GM23338 (cell line): ENCODE results near the gene MTA3. TPM values are rescaled to one million over a fixed set of nuclear protein-coding genes. Genes with fewer than 3 reads are reported as not detected.

Experiments used
- ATAC-seq: fragments of 200-7000 bp; cut with Tn5 transposase; 3 replicates; pipeline ENCODE4 v1.9.1; 2020
- DNase-seq: peaks from one replicate; pipeline ENCODE4 v3.0.0-alpha.2; 2015; ENCODE audit warnings: low spot score
- H2AFZ ChIP-seq: fragments of 200-600 bp; sonication (generic); 2 replicates; pipeline ENCODE4 v1.8.0; 2016; ENCODE audit warnings: antibody characterized with exemption, mild to moderate bottlenecking, moderate library complexity
- H3F3A ChIP-seq: fragments of 200-600 bp; sonication (generic); replicated peaks from 2 replicates; pipeline ENCODE4 v1.8.0; 2017; ENCODE audit warnings: antibody characterized with exemption, mixed run types, low read depth
- H3K27ac ChIP-seq: fragments of 200-600 bp; sonication (generic); 2 replicates; pipeline ENCODE4 v1.6.1; 2016; ENCODE audit warnings: low read depth
- H3K27me3 ChIP-seq: fragments of 200-600 bp; sonication (generic); 2 replicates; pipeline ENCODE4 v1.8.0; 2016; ENCODE audit warnings: mild to moderate bottlenecking, mixed run types, moderate library complexity; ENCODE audit not compliant: insufficient read depth
- H3K36me3 ChIP-seq: fragments of 200-600 bp; sonication (generic); 2 replicates; pipeline ENCODE4 v1.8.0; 2016; ENCODE audit warnings: mild to moderate bottlenecking; ENCODE audit not compliant: insufficient read depth
- H3K4me1 ChIP-seq: fragments of 200-600 bp; sonication (generic); 2 replicates; pipeline ENCODE4 v1.8.0; 2016; ENCODE audit warnings: mild to moderate bottlenecking, moderate library complexity; ENCODE audit not compliant: insufficient read depth
- H3K4me2 ChIP-seq: fragments of 200-600 bp; sonication (generic); 2 replicates; pipeline ENCODE4 v1.7.1; 2017; ENCODE audit warnings: mixed run types
- H3K4me3 ChIP-seq: fragments of 200-600 bp; sonication (generic); 2 replicates; pipeline ENCODE4 v1.6.1; 2016; ENCODE audit warnings: mixed run types
- H3K79me2 ChIP-seq: fragments of 200-600 bp; sonication (generic); replicated peaks from 2 replicates; pipeline ENCODE4 v1.8.0; 2017; ENCODE audit warnings: mild to moderate bottlenecking; ENCODE audit not compliant: insufficient read depth
- H3K9me2 ChIP-seq: fragments of 200-600 bp; sonication (generic); 2 replicates; pipeline ENCODE4 v1.8.0; 2017; ENCODE audit not compliant: insufficient read depth
- H4K20me1 ChIP-seq: fragments of 200-600 bp; sonication (generic); replicated peaks from 2 replicates; pipeline ENCODE4 v1.8.0; 2017; ENCODE audit warnings: mild to moderate bottlenecking; ENCODE audit not compliant: insufficient read depth
- H3K27ac Mint-ChIP-seq: 2 replicates; pipeline ENCODE4 v1.8.0; 2020; ENCODE audit warnings: inconsistent platforms, mild to moderate bottlenecking, moderate library complexity, mixed read lengths
- H3K27me3 Mint-ChIP-seq: 3 replicates; pipeline ENCODE4 v1.8.0; 2022; ENCODE audit warnings: low read depth, mild to moderate bottlenecking, moderate library complexity, mixed read lengths, inconsistent platforms; ENCODE audit not compliant: insufficient read depth, poor library complexity
- H3K36me3 Mint-ChIP-seq: 3 replicates; pipeline ENCODE4 v1.8.0; 2021; ENCODE audit warnings: low read depth, mild to moderate bottlenecking, inconsistent platforms, moderate library complexity, mixed read lengths
- H3K4me1 Mint-ChIP-seq: 3 replicates; pipeline ENCODE4 v1.8.0; 2020; ENCODE audit warnings: mild to moderate bottlenecking, inconsistent platforms, mixed read lengths
- H3K4me3 Mint-ChIP-seq: 3 replicates; pipeline ENCODE4 v1.8.0; 2021; ENCODE audit warnings: moderate library complexity, mild to moderate bottlenecking, inconsistent platforms, mixed read lengths
- H3K9me3 Mint-ChIP-seq: 3 replicates; pipeline ENCODE4 v1.8.0; 2020; ENCODE audit warnings: moderate library complexity, mild to moderate bottlenecking, inconsistent platforms, mixed read lengths
- CREB1 ChIP-seq: fragments of 250-450 bp; sonication (Bioruptor Pico); IDR thresholded peaks from 2 replicates; pipeline ENCODE4 v1.5.0; 2020; ENCODE audit warnings: low read depth, mild to moderate bottlenecking, moderate library complexity
- CTCF ChIP-seq, 2 experiments: fragments of 200-600 bp in 1 of 2; sonication (generic) in 1 of 2; conservative IDR thresholded peaks; 2 replicates each; pipeline versions ENCODE4 v1.5.1 to v1.6.1; 2016 to 2017; ENCODE audit warnings: antibody characterized with exemption in 2 of 2, low read depth in 2 of 2, mild to moderate bottlenecking in 2 of 2, moderate library complexity in 1 of 2
- ETS1 ChIP-seq: IDR thresholded peaks from 2 replicates; pipeline ENCODE4 v1.6.1; 2016; ENCODE audit warnings: antibody characterized with exemption
- EZH2 ChIP-seq: fragments of 200-600 bp; sonication (generic); IDR thresholded peaks from one replicate; pipeline ENCODE4 v1.8.0; 2017; ENCODE audit warnings: antibody characterized with exemption, mild to moderate bottlenecking, low read depth; ENCODE audit not compliant: unreplicated experiment
- NANOG ChIP-seq: IDR thresholded peaks from 2 replicates; pipeline ENCODE4 v1.6.1; 2016; ENCODE audit warnings: antibody characterized with exemption, borderline replicate concordance
- POLR2AphosphoS5 ChIP-seq: IDR thresholded peaks from 2 replicates; pipeline ENCODE4 v1.6.1; 2016; ENCODE audit warnings: antibody characterized with exemption, low read depth
- STAT1 ChIP-seq: IDR thresholded peaks from one replicate; pipeline ENCODE4 v1.6.1; 2016; ENCODE audit warnings: antibody characterized with exemption; ENCODE audit not compliant: unreplicated experiment
- ZNF114 ChIP-seq: fragments of 250-450 bp; sonication (Bioruptor Pico); IDR thresholded peaks from 2 replicates; pipeline ENCODE4 v1.5.0; 2020; ENCODE audit warnings: mild to moderate bottlenecking, moderate library complexity
- ZNF331 ChIP-seq: fragments of 250-450 bp; sonication (Bioruptor Pico); IDR thresholded peaks from 2 replicates; pipeline ENCODE4 v1.5.0; 2020; ENCODE audit warnings: low read depth, mild to moderate bottlenecking, moderate library complexity
- ZNF462 ChIP-seq: fragments of 250-450 bp; sonication (Bioruptor Pico); IDR thresholded peaks from 2 replicates; pipeline ENCODE4 v1.5.0; 2020; ENCODE audit warnings: mild to moderate bottlenecking, moderate library complexity
- polyA plus RNA-seq: library from polyadenylated mRNA; unstranded; fragments of >200 nt; fragmentation: Nextera tagmentation; extraction: Ambion mirVana; gene quantifications from 2 replicates; pipeline ENCODE4 v1.2.1, GENCODE V29; 2016
- total RNA-seq: library from RNA; depleted of rRNA; stranded (reverse); fragments of >200 nt; shearing (Covaris generic); gene quantifications from 2 replicates; pipeline ENCODE4 v1.2.3, GENCODE V29; 2014

Gene MTA3
- total and polyA plus RNA-seq, 2 experiments from 2014 or later = 162 to 208 TPM

- Histone ChIP-seq H4K20me1 (no peaks in the 10 kb centered on the region), H3K27ac (no peak overlapping the region; the same call in 1 of the 2 replicates), H3K27me3 (no peaks in the 10 kb centered on the region), H3K36me3 (no peaks in the 10 kb centered on the region), H3F3A (no peaks in the 10 kb centered on the region), H2AFZ (no peak overlapping the region), H3K4me2 (no peak overlapping the region), H3K9me2 (peaks cover 7% of the 10 kb centered on the region), H3K79me2 (no peaks in the 10 kb centered on the region), H3K4me3 (no peak overlapping the region), H3K4me1 (no peaks in the 10 kb centered on the region)
- no peak overlapping the region for H3K4me3 Mint-ChIP-seq
- H3K36me3 Mint-ChIP-seq = peaks cover 60% of the 10 kb centered on the region
- TF ChIP-seq ZNF114 (no peak), ZNF331 (CRISPR knock-in tag) (no peak), ETS1 (no peak)
- DNase-seq (no peak), ATAC-seq (peak; percentile 59)
- H3K27ac Mint-ChIP-seq = no peak overlapping the region
- H3K9me3 Mint-ChIP-seq = peaks cover 15% of the 10 kb centered on the region; the same call in 2 of the 3 replicates
- H3K27me3 Mint-ChIP-seq = peaks cover 7% of the 10 kb centered on the region
- H3K4me1 Mint-ChIP-seq = peaks cover 28% of the 10 kb centered on the region
Measured at GRCh38 chr2:42736598-42737322, 168.3 kb downstream of the MTA3 start.

- Histone ChIP-seq H3F3A (no peaks in the 10 kb centered on the region), H2AFZ (no peak overlapping the region), H4K20me1 (no peaks in the 10 kb centered on the region), H3K27me3 (no peaks in the 10 kb centered on the region), H3K27ac (no peak overlapping the region), H3K4me2 (no peak overlapping the region), H3K9me2 (peaks cover 7% of the 10 kb centered on the region), H3K4me3 (no peak overlapping the region), H3K4me1 (no peaks in the 10 kb centered on the region), H3K36me3 (no peaks in the 10 kb centered on the region), H3K79me2 (no peaks in the 10 kb centered on the region)
- ATAC-seq (no peak), DNase-seq (no peak)
- Mint-ChIP-seq H3K4me3 (no peak overlapping the region), H3K27me3 (peaks cover 10% of the 10 kb centered on the region), H3K4me1 (peaks cover 28% of the 10 kb centered on the region), H3K36me3 (peaks cover 37% of the 10 kb centered on the region), H3K27ac (no peak overlapping the region), H3K9me3 (peaks cover 8% of the 10 kb centered on the region; the same call in 2 of the 3 replicates)
- TF ChIP-seq ZNF462 (CRISPR knock-in tag) (no peak), CTCF (conservative IDR thresholded peaks at IDR 0.05; ENCODE audit: low read depth in 2 of 2) (no peak), POLR2AphosphoS5 (no peak), EZH2 (no peak), CREB1 (no peak), STAT1 (no peak), ZNF331 (CRISPR knock-in tag) (no peak), NANOG (no peak)
Measured at GRCh38 chr2:42741140-42741539, 172.7 kb downstream of the MTA3 start.
